GM18505 (cell line): ENCODE results near the gene RINT1.

Source experiments
- ATAC-seq: cut with Tn5 transposase; IDR thresholded peaks from one replicate; pipeline ENCODE4 v1.9.1; 2021; ENCODE audit not compliant: unreplicated experiment
- POLR2A ChIP-seq: IDR thresholded peaks from 4 replicates; pipeline ENCODE4 v1.6.1; 2011; ENCODE audit warnings: borderline replicate concordance; ENCODE audit not compliant: insufficient read depth, insufficient read length; ENCODE audit errors: extremely low read depth

RINT1 gene

DNA sequence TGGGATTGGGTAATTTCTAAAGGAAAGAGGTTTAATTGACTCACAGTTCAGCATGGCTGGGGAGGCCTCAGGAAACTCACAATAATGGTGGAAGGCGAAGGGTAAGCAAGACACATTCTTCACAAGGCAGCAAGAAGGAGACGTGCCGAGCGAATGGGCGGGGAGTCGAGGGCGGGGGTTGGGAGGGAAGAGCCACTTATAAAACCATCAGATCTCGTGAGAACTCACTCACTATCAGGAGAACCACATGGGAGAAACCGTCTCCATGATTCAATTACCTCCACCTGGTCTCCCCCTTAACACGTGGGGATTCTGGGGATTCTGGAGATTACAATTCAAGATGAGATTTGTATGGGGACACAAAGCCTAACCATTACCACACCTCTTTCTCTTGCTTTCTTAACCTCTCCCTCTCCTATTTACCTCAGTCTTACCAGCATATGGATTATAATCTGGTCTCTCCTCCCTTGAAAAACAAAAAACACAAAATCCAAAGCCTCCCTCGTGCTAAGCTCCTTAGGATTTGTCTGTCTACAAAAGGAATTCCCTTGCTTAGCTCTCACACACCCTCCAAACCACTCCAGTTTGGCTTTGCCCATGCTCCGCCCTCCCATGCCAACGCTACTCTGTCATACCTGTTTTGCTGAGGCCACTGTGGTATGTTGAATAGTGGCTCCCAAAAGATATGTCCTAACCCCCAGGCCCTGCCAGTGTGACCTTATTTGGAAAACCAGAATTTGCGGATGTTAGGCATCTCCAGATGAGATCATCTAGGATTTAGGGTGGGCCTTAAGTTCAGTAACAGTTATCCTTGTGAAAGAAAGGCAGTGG is 68.9 kb downstream of the RINT1 start:
- TF ChIP-seq POLR2A = no peak
- ATAC-seq = no peak

DNA sequence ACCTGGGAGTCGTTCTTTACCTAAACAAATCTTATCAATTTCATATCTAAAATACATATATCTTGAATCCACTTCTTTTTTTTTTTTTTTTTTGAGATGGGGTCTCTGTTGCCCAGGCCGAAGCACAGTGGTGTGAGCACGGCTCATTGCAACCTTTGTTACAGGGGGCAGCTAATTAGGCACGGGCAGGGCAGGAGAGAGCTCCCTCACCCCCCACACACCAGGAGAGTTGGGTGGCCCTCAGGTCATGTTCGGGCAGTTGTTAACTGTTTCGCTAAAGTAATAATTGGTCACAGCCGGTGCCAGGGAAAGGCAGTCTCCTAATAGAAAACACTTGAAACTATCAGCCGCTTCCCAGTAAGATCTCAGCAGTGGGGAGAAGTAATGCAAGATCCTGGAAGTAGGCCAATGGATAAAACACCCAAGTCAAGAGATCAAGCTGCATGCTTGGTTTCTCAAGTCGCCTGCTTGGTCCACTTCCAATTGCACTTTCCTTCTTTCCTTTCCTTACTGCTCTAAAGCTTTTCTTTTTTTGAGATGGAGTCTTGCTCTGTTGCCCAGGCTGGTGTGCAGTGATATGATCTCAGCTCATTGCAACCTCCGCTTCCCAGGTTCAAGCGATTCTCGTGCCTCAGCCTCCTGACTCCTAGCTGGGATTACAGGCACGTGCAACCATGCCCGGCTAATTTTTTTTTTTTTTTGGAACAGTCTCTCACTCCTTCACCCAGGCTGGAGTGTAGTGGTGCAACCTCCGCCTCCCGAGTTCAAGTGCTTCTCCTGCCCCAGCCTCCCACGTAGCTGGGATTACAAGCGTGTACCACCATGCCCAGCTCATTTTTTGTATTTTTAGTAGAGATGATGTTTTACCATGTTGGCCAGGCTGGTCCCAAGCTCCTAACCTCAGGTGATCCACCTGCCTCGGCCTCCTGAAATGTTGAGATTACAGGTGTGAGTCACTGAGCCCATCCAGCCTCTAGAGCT is 70.6 kb downstream of the RINT1 start:
- no peak for ATAC-seq

DNA sequence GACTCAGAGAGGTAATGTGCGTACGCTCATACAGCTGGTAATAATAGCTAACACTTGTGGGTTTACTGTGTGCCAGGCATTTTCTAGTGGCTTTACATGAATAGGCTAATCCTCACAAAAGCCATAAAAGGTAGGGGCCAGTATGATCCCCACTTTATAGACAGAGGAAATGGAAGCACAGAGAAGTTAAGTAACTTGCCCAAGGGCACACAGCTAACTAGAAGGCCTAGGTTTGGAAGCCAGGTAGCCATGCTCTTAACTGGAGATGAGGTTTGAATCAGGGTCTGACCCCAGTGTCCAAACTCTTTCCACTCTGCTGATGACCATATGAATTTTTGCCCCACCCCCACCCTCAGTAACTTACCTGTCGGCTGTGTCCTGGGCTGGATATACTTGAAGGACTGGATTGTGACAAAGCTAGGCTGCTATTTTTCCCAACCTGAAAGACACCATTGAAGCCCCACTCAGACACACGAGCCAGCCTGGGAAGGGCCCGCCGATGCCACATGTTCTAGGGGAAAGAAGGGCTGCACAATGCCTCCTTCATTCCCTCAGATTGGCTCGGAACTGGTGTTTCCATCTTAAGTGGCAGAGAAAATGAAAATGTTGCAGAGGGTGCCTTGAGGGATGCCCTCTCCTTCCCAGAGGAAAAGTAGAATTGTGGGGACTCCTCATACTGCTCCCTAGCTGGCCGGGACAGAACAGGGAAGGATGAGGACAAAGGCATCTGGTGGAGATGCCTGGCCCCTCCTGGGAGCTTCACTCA is 78.3 kb downstream of the RINT1 start:
- no peak for TF ChIP-seq POLR2A
- no peak for ATAC-seq

More for the DNA sequence above, 70.6 kb downstream of the RINT1 start:
- TF ChIP-seq POLR2A = no peak

DNA sequence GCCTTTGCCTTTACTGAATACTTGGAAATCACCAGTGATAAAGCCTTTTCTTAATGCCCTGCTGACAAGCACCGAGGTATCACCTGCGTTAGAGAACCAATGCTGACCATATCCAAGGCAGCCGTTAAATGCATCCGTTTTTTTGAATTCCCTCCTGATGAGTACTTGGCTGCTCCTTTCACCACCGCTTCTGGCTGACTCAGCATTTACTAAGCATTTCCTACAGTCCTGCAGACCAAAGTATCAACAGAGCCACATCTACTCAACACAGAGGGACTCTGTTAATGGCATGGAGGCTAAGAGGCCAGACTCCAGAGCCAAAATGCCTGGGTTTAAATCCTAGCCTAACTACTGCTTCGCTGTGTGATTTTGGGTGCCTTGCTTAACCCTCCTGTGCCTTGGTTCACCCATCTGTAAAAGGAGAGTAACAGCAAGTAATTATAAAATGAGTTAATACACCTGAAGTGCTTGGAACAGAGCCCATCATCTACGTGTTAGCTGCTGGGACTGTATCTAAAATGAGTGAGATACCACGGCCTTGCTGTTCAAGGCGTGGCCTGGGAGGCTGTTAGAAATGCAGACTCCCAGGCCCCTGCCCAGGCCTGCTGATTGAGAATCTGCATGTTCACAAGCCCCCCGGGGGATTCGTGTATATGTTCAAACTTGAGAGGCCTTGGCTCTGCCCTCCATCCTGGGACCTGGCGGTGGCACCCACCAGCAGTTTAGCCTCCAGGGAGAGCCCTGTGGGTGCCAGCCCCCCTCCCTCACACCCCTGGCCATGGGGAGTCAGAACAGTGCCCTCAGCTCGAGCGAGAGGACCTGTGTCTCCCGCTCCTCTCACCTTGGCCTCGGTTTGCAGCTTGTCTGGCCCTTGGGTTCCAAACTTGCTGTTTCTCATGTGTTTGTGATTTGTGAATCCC is 80.1 kb downstream of the RINT1 start:
- ATAC-seq = no peak
- TF ChIP-seq POLR2A = no peak

DNA sequence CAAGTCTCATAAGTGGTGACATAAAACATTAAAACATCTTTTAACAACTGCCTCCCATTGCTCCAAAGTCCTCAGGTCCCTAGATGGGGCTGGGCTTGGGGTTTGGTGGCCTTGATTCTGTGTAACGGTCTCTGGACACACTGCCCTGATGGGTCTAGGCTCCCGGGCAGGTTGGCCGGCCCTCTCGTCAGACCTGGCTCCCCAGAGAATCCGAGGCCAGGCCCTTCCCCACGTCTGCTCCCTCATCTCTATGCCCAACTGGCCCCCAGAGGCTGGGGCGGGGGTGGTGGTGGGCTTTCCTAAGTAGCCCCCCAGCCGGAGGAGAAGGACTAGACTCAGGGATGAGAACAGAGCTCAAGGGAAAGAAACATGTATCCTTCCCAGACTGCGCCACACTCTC is 80.8 kb downstream of the RINT1 start:
- TF ChIP-seq POLR2A = no peak
- ATAC-seq = no peak

DNA sequence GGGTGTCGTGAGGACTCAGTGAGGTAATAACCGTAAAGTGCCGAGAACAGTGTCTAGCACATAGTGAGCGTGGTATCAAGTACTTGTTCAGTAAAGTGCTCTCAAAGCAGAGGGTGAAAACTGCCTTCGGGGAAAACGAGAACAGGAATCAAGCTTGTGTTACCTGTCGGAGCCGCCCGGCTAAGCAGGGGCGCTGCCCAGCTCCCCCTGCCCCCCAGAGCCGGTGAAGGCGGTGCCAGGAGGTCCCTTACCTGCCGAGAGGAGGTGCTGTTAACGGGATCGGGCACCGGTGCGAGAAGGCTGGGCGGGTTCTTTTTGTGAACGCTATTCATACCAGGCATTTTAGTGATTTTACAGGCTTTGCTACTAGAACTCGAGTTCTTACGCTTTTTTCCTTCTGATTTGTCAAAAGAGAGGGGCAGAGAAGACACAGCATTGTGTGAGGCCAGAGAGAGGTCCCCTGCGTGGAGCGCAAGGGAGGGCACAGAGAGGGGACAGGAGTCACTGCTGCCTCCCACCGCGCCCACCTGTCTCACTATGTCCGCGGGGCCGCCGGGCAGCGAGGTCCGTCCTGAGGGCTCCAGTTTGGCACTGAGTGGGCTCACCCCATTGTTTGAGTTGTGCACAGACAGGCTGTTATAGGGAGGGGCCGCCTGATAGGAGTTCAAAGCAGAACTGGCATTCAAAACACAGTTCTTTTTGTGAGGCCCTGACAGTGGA is 81.8 kb downstream of the RINT1 start:
- ATAC-seq = no peak
- no peak for TF ChIP-seq POLR2A

DNA sequence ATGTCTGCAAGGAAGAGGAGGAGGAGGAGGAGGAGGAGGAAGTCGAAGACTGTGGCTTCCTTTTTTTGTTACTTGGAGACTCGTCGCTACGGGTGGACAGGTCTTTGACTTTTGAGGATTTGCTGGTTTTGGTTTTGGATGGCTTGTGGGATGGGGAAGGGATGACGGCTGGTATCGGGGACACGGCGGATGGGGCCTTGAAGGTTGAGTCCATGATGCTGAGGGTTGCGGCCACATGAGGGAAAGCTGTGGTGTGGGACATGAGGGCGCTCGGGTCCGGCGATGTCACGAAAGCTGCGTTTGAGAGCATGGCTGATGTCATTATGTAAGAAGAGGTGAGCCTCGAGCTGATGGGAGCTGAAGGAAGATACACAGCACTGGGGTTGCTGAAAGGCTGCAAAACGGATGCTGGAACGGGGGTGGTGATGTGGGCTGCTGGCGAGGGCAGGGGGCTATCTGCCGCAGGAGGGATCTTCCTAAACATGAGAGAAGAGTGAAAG is 82.4 kb downstream of the RINT1 start:
- no peak for TF ChIP-seq POLR2A
- no peak for ATAC-seq
